K562 (cell line): Measurements from ENCODE around the gene PCBD2. TPM values are rescaled to one million over a fixed set of nuclear protein-coding genes. Genes with fewer than 3 reads are reported as not detected.

ENCODE experiments used
- ATAC-seq: fragments of 200-7000 bp; cut with Tn5 transposase; 3 replicates; pipeline ENCODE4 v1.9.1; 2020; ENCODE audit warnings: moderate library complexity
- BruUV-seq: library from RNA; stranded (reverse); fragments of 400-500 nt; replicated peaks from 2 replicates; lab custom pipeline; 2021; lab: Mats Ljungman, UMichigan
- CTCF ChIA-PET: fragments of 300-600 bp; formaldehyde crosslinking; extraction: SDS; loops from one replicate; lab custom pipeline; 2021; ENCODE audit warnings: low intra/inter-chr PET ratio; lab: Yijun Ruan, JAX
- POLR2A ChIA-PET: fragments of 300-600, 350-650 bp; sonication (Branson Sonifier 250); formaldehyde crosslinking; extraction: SDS; loops from one replicate; lab custom pipeline; 2021; ENCODE audit warnings: antibody characterized with exemption, inconsistent platforms; lab: Yijun Ruan, JAX
- DNase-seq, 4 experiments: peaks; one replicate each; pipeline versions ENCODE4 v3.0.0 to v3.0.0-alpha.2; 2011 to 2018; ENCODE audit warnings: low spot score in 3 of 4, mixed read lengths in 3 of 4; ENCODE audit errors: extremely low read depth in 1 of 4
- FAIRE-seq: peaks from 2 replicates; lab custom pipeline; 2011; peaks lifted over from hg19 to GRCh38; lab: Jason Lieb, UNC
- H2AFZ ChIP-seq: 2 replicates; pipeline ENCODE4 v1.6.0; 2011; ENCODE audit warnings: low read depth, low read length, control low read depth, inconsistent platforms
- H3K27ac ChIP-seq: fragments of 200-600 bp; 3 replicates; pipeline ENCODE4 v1.8.0; 2011; ENCODE audit warnings: low read depth, mild to moderate bottlenecking, control low read depth, inconsistent platforms, low read length, moderate library complexity, mixed read lengths; ENCODE audit errors: extremely low read depth
- H3K27me3 ChIP-seq, 2 experiments: fragments of 300-600 bp in 1 of 2; 2 replicates in 1 of 2; 3 replicates in 1 of 2; pipeline versions ENCODE4 v1.6.0 to v1.8.0; 2011; ENCODE audit warnings: inconsistent platforms in 2 of 2, low read length in 2 of 2, mild to moderate bottlenecking in 1 of 2, mixed read lengths in 1 of 2, moderate library complexity in 1 of 2; ENCODE audit not compliant: control insufficient read depth in 2 of 2, insufficient read depth in 2 of 2
- H3K36me3 ChIP-seq: fragments of 300-600 bp; 3 replicates; pipeline ENCODE4 v1.8.0; 2011; ENCODE audit warnings: mild to moderate bottlenecking, low read length, inconsistent platforms; ENCODE audit not compliant: control insufficient read depth, insufficient read depth
- H3K4me1 ChIP-seq, 2 experiments: fragments of 200-600 bp in 1 of 2; replicated peaks in 1 of 2; 2 replicates in 1 of 2; 3 replicates in 1 of 2; pipeline versions ENCODE4 v1.5.1 to v1.8.0; 2011; ENCODE audit warnings: inconsistent platforms in 2 of 2, low read length in 2 of 2, mild to moderate bottlenecking in 1 of 2, mixed read lengths in 1 of 2, moderate library complexity in 1 of 2; ENCODE audit not compliant: control insufficient read depth in 2 of 2, insufficient read depth in 2 of 2
- H3K4me2 ChIP-seq: 2 replicates; pipeline ENCODE4 v1.6.1; 2011; ENCODE audit warnings: low read length, control low read depth, inconsistent platforms, mixed read lengths; ENCODE audit not compliant: insufficient read depth
- H3K4me3 ChIP-seq: fragments of 200-600 bp; sonication (generic), shearing (Covaris generic); 2 replicates; pipeline ENCODE4 v1.5.1; 2016; ENCODE audit warnings: control low read depth, inconsistent platforms
- H3K79me2 ChIP-seq: fragments of 200-600 bp; 3 replicates; pipeline ENCODE4 v1.8.0; 2011; ENCODE audit warnings: low read length, inconsistent platforms; ENCODE audit not compliant: control insufficient read depth, insufficient read depth
- H3K9ac ChIP-seq, 2 experiments: 2 replicates each; pipeline versions ENCODE4 v1.6.0 to v1.6.1; 2011; ENCODE audit warnings: low read depth in 2 of 2, low read length in 2 of 2, control low read depth in 1 of 2, inconsistent platforms in 1 of 2, mild to moderate bottlenecking in 1 of 2, mixed read lengths in 1 of 2; ENCODE audit not compliant: insufficient read depth in 1 of 2
- H3K9me1 ChIP-seq: one replicate; pipeline ENCODE4 v1.6.0; 2011; ENCODE audit warnings: inconsistent platforms, mild to moderate bottlenecking, low read length, moderate library complexity; ENCODE audit not compliant: control insufficient read depth, insufficient read depth
- H3K9me3 ChIP-seq: replicated peaks from 2 replicates; pipeline ENCODE4 v1.5.1; 2011; ENCODE audit warnings: low read depth, low read length, inconsistent platforms; ENCODE audit not compliant: control insufficient read depth, insufficient read depth
- H4K20me1 ChIP-seq: replicated peaks from 2 replicates; pipeline ENCODE4 v1.6.1; 2011; ENCODE audit warnings: low read length, inconsistent platforms, mixed read lengths; ENCODE audit not compliant: control insufficient read depth, insufficient read depth
- DACH1 ChIP-seq: fragments of 450-650 bp; IDR thresholded peaks from 2 replicates; pipeline ENCODE4 v1.6.1; 2018; ENCODE audit not compliant: partially characterized antibody
- FOXP1 ChIP-seq: sonication (generic); formaldehyde crosslinking; IDR thresholded peaks from 2 replicates; pipeline ENCODE4 v1.8.0; 2022; ENCODE audit warnings: mild to moderate bottlenecking, missing genetic modification reagents
- GABPA ChIP-seq: fragments of 200-800 bp; sonication (Bioruptor generic); conservative IDR thresholded peaks from 2 replicates; pipeline ENCODE4 v1.6.1; 2016; ENCODE audit warnings: low read depth, missing genetic modification characterization, missing compliant biosample characterization
- NBN ChIP-seq: fragments of 450-650 bp; IDR thresholded peaks from 2 replicates; pipeline ENCODE4 v1.6.1; 2016; ENCODE audit warnings: low read depth, mild to moderate bottlenecking
- PHB ChIP-seq: fragments of 250-450 bp; sonication (Bioruptor Pico); IDR thresholded peaks from 2 replicates; pipeline ENCODE4 v1.5.0; 2021
- PHB2 ChIP-seq: fragments of 450-650 bp; IDR thresholded peaks from 2 replicates; pipeline ENCODE4 v1.6.1; 2017; ENCODE audit warnings: low read depth
- RBM34 ChIP-seq: fragments of 200-400 bp; formaldehyde crosslinking; IDR thresholded peaks from 2 replicates; pipeline ENCODE4 v1.6.1; 2018; ENCODE audit warnings: low read length, borderline replicate concordance; ENCODE audit not compliant: insufficient read depth
- STAG1 ChIP-seq: sonication (generic); formaldehyde crosslinking; IDR thresholded peaks from 2 replicates; pipeline ENCODE4 v1.5.0; 2020; ENCODE audit warnings: missing genetic modification reagents, borderline replicate concordance
- TRIM24 ChIP-seq, 2 experiments: fragments of 450-650 bp; IDR thresholded peaks; 2 replicates each; pipeline ENCODE4 v1.6.1; 2016
- ZBTB8A ChIP-seq: fragments of 450-650 bp; IDR thresholded peaks from 2 replicates; pipeline ENCODE4 v1.6.1; 2018; ENCODE audit warnings: mild to moderate bottlenecking, moderate library complexity; ENCODE audit not compliant: partially characterized antibody
- WGBS: fragments of 100-300 bp; shearing (Covaris generic); methylation state at CpG from one replicate; pipeline ENCODE4 v1.1.6; 2016; ENCODE audit warnings: low coverage, mixed read lengths; ENCODE audit not compliant: insufficient coverage; ENCODE audit errors: missing lambda C conversion rate; 5-methylcytosine and 5-hydroxymethylcytosine counted together
- in situ Hi-C: fragments of 300-500 bp; cut with MboI; formaldehyde crosslinking; loops from 4 replicates; pipeline ENCODE4 v1.15.0; 2018; ENCODE audit warnings: inconsistent platforms, mixed read lengths
- intact Hi-C: fragments of 100-400 bp; cut with micrococcal nuclease; formaldehyde crosslinking; loops from 2 replicates; pipeline ENCODE4 v1.14.2; 2022
- polyA plus RNA-seq, 8 experiments: library from polyadenylated mRNA; depleted of rRNA in 4 of 8; stranded (reverse) in 5 of 8; unstranded in 3 of 8; fragments of >200 nt; fragmentation: Nextera tagmentation in 2 of 8; fragmentation: Illumina TruSeq in 1 of 8; extraction: Ambion mirVana in 2 of 8; extraction: Trizol in 1 of 8; gene quantifications; 2 replicates each; pipeline versions ENCODE4 v1.2.1 to v1.2.3, GENCODE V29; 2011 to 2014; ENCODE audit warnings: inconsistent platforms in 1 of 8, missing spikeins in 1 of 8
- total RNA-seq, 7 experiments: library from RNA; depleted of rRNA in 6 of 7; stranded (reverse); fragments of >200 nt in 6 of 7; fragmentation: Illumina TruSeq in 2 of 7; extraction: Trizol in 2 of 7; gene quantifications; 2 replicates each; pipeline versions ENCODE4 v1.2.1 to v1.2.3, GENCODE V29; 2011 to 2021; ENCODE audit warnings: low replicate concordance in 1 of 7

PCBD2 gene
- total and polyA plus RNA-seq, 9 of the 15 experiments (the other 6 are each of a cell fraction or from before 2014, with no cell fraction given) = 5.2 to 13.8 (median 7.8) TPM

GRCh38 chr5:135011355-135012032 lies 106.6 kb downstream of the PCBD2 start:
- H3K4me1 ChIP-seq = peaks cover 0 to 3% of the 10 kb centered on the region in 2 experiments; a peak in 1 of 5 replicates
- no peak overlapping the region for H3K27ac ChIP-seq
- ChIA-PET CTCF (interaction anchor here (0.9 to 1.4 kb wide), 2 partner anchors 175 to 193 kb away, joined by 3 to 5 read pairs; no protein-coding TSS in a partner anchor), POLR2A (interaction anchor here (0.6 to 6.1 kb wide), 5 partner anchors 10 to 400 kb away, joined by 3 to 35 read pairs (median 3); no protein-coding TSS in a partner anchor)
- BruUV-seq = no TSS peak
- in situ Hi-C loops = loop anchor here (10.0 kb wide), 1 partner anchor 323 kb away; no protein-coding TSS in a partner anchor
- H3K36me3 ChIP-seq = no peaks in the 10 kb centered on the region
- intact Hi-C loops = loop anchor here (10.0 kb wide), 2 partner anchors 173 to 323 kb away; no protein-coding TSS in a partner anchor
- no peaks in the 10 kb centered on the region for H3K27me3 ChIP-seq
- no peak for TF ChIP-seq STAG1 (CRISPR knock-in tag)
- no peak for TF ChIP-seq FOXP1 (CRISPR knock-in tag)
- no peak for TF ChIP-seq PHB2
- TF ChIP-seq GABPA = no peak
- no peak for TF ChIP-seq TRIM24 (IDR thresholded peaks at IDR 0.05)
- TF ChIP-seq DACH1 = no peak
- TF ChIP-seq RBM34 = no peak
- TF ChIP-seq PHB (CRISPR knock-in tag) = no peak
- no peak for TF ChIP-seq NBN
- TF ChIP-seq ZBTB8A = no peak
- H2AFZ ChIP-seq = no peak overlapping the region
- ATAC-seq (no peak), FAIRE-seq (no peak), DNase-seq (no peak)
- H4K20me1 ChIP-seq = no peaks in the 10 kb centered on the region; the same call in 1 of the 2 replicates
- H3K79me2 ChIP-seq = no peaks in the 10 kb centered on the region
- no peak overlapping the region for H3K4me3 ChIP-seq
- H3K9me3 ChIP-seq = no peaks in the 10 kb centered on the region
- no peak overlapping the region for H3K4me2 ChIP-seq
- no peaks in the 10 kb centered on the region for H3K9me1 ChIP-seq
- no peak overlapping the region for H3K9ac ChIP-seq
- 50% methylated on average over 4 of the region's 4 CpGs for WGBS
